Neural progenitor cell (in vitro differentiated cells): ENCODE measurements around the gene ACER1.

ENCODE experiments used
- EZH2 ChIP-seq: fragments of 200-600 bp; sonication (generic); IDR thresholded peaks from 2 replicates; pipeline ENCODE4 v1.6.1; 2017; ENCODE audit warnings: antibody characterized with exemption, mild to moderate bottlenecking, moderate library complexity
- TF ChIP-seq, protein P1 (sequence below): fragments of 200-600 bp; sonication (generic); IDR thresholded peaks from 2 replicates; pipeline ENCODE4 v1.5.1; 2017; ENCODE audit warnings: antibody characterized with exemption, mild to moderate bottlenecking

DNA sequence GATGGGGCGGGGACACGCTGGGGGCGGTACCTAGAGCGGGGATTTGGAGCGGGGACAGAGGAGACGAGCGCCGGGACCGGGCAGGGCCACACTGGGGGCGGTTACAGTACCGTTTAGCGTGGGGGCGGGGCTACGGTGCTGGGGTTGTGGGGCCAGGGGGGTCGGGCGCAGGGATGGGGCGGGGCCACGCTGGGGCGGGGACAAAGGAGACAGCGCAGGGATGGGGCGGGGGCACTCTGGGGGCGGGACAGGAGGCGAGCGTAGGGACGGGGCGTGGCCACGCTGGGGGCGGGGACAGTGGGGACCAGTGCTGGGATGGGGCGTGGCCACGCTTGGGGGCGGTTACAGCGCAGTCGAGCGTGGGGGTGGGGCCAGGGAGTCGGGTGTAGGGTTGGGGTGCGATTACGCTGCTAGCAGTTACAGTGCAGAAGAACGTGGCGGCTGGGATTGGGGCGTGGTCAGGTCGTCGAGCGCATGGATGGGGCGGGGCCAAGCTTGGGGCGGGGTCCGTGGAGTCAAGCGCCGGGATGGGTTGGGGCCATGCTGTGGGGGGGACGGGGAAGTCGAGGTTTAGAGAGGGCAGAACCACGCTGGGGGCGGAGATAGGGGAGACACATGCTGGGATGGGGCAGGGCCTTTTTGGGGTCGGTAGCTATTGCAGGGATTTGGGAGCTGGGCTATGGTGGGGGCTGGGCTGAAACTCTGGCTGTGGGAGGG lies 39.8 kb upstream of the ACER1 start:
- no peak for TF ChIP-seq EZH2
- TF ChIP-seq, protein P1, sequence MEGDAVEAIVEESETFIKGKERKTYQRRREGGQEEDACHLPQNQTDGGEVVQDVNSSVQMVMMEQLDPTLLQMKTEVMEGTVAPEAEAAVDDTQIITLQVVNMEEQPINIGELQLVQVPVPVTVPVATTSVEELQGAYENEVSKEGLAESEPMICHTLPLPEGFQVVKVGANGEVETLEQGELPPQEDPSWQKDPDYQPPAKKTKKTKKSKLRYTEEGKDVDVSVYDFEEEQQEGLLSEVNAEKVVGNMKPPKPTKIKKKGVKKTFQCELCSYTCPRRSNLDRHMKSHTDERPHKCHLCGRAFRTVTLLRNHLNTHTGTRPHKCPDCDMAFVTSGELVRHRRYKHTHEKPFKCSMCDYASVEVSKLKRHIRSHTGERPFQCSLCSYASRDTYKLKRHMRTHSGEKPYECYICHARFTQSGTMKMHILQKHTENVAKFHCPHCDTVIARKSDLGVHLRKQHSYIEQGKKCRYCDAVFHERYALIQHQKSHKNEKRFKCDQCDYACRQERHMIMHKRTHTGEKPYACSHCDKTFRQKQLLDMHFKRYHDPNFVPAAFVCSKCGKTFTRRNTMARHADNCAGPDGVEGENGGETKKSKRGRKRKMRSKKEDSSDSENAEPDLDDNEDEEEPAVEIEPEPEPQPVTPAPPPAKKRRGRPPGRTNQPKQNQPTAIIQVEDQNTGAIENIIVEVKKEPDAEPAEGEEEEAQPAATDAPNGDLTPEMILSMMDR: no peak
